H1 (cell line): ENCODE measurements around the gene SHANK2. TPM values are rescaled to one million over a fixed set of nuclear protein-coding genes. Genes with fewer than 3 reads are reported as not detected.

Experiments
- GABPA ChIP-seq: IDR thresholded peaks from 2 replicates; pipeline ENCODE4 v1.6.1; 2011; ENCODE audit warnings: mild to moderate bottlenecking, low read length, moderate library complexity, borderline replicate concordance; ENCODE audit not compliant: insufficient read depth
- polyA plus RNA-seq, 7 experiments: library from polyadenylated mRNA; depleted of rRNA in 3 of 7; stranded (reverse) in 5 of 7; unstranded in 2 of 7; fragments of >200 nt in 5 of 7; fragments of 200-250 nt in 2 of 7; gene quantifications; 1 replicate in 5 of 7; 2 replicates in 1 of 7; 4 replicates in 1 of 7; pipeline versions ENCODE4 v1.2.1 to v1.2.3, GENCODE V29; 2011 to 2013; ENCODE audit warnings: missing spikeins in 2 of 7, mixed read lengths in 2 of 7
- total RNA-seq: library from RNA; stranded (reverse); fragmentation: NEBNext Ultra II Directional; extraction: Animal tissue kit (Norgen Biotek cat#: 25700); gene quantifications from 2 replicates; pipeline ENCODE4 v1.2.1, GENCODE V29; 2021

SHANK2 gene
- total and polyA plus RNA-seq, 2 of the 8 experiments (the other 6 are each of a cell fraction or from before 2014, with no cell fraction given): 10.1 to 54.2 TPM

GRCh38 chr11:71255800-71256479 lies 3.6 kb upstream of the SHANK2 start (continued):
- TF ChIP-seq GABPA: no peak
